HG02884 (cell line): Measurements from ENCODE around the gene DACT3.

Experiments
- ATAC-seq: cut with Tn5 transposase; IDR thresholded peaks from one replicate; pipeline ENCODE4 v1.9.1; 2021; ENCODE audit warnings: mild to moderate bottlenecking, moderate library complexity; ENCODE audit not compliant: unreplicated experiment

The DACT3 gene

DNA sequence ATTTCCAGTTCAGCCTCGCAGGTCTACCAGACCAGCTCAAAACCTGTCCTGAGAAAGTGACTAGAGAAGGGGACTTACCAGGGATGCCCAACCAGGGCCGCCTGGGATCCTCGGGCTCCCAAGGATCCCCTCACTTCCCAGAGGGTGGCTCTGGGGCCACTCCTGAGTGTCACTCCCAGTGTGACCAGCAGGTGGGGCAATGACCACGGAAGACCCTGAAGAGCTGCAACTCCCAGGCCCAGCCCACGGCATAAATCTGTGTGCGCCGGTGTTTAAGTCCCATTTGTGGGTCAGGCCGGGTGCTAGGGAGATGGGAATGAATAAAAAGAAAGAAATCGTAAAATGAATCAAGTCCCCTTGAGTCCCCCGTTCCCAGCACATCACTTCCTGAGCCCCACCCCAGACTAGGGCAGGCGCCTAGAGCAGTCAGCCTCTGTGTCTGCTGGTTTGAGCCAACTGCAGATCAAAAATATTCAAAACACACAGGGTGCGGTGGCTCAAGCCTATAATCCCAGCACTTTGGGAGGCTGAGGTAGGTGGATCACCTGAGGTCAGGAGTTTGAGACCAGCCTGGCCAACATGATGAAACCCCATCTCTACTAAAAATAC is 46.8 kb downstream of the DACT3 start:
- ATAC-seq, result no peak

DNA sequence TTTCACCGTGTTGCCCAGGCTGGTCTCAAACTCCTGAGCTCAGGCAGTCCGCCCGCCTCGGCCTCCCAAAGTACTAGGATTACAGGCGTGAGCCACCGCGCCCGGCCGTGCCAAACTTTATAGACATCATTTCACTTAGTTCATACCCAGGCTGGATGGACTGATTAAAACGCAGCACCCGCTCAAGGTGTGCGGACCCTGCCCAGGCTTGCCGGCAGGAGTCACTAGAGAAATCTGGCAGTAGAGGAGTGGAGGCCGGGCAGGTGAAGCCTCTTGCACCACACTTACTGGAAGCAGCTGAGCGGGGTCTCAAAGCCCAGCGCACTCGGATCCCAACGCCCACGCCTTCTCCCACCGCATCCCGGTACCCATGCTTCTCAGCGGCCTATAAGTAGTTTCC is 47.5 kb downstream of the DACT3 start:
- no peak for ATAC-seq

DNA sequence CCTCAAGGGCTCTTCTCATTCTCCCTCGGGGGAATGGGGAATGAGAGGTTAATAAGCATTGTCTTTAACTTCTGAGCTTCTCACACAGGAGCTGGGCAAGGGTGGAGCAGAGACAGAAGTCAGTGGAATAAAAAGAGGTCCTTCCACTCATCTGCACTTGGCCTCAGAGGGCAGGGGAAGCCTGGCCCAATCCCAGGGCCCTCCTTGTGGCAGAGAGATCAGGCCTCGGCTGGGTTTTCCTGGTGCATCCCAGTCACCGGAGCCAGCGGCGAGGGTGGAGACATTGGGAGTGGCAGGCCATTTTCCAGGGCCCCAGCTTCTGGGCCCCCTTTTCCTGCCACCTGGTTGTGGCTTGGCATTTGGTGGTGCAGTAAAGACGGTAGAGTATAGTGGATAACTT is 49.2 kb downstream of the DACT3 start:
- no peak for ATAC-seq

DNA sequence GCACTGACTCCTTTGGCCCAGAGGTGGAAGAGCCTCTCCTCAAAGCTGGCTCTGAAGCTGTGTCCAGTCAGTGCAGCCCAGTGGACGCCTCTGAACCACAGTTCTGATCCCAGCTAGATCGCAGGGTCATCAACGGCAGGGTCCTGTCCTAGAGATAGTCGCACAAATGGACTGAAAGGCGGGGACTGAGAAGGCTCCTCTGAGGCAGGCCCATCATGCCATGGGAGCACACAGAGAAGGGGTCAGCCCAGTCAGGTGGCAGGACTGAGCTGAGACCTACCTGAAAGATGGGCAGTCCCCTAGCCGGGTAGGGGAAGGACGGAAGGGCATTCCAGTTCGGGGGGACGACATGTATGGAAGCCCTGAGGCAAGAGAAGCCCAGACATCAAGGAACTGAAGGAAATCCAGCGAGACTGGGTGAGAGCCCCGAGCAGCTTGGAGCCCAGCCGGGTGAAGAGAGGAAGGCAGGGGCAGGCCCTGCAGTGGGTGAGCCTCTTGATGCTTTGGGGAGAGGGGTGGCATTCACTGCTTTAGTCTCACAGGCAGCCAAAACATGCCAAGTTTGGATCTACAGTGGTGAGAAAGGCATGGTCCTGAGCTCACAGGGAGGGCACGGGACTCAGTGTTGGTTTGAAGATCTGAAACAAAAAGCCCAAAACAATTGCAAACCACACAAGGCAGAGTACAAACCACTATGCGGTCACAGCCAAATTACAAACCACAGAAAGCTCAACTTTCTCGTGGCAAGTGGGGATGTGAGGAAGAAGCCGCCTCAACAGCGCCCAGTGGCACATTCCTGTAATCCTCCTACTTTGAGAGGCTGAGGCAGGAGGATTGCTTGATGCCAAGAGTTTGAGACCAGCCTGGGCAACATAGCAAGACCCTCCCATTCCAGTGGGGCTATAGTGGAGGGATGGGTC is 49.9 kb downstream of the DACT3 start:
- no peak for ATAC-seq

DNA sequence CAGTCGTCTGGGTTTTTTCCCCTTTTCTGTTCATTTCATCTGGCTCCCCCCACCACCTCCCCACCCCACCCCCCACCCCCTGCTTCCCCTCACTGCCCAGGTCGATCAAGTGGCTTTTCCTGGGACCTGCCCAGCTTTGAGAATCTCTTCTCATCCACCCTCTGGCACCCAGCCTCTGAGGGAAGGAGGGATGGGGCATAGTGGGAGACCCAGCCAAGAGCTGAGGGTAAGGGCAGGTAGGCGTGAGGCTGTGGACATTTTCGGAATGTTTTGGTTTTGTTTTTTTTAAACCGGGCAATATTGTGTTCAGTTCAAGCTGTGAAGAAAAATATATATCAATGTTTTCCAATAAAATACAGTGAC is 50.6 kb downstream of the DACT3 start:
- ATAC-seq, result no peak

DNA sequence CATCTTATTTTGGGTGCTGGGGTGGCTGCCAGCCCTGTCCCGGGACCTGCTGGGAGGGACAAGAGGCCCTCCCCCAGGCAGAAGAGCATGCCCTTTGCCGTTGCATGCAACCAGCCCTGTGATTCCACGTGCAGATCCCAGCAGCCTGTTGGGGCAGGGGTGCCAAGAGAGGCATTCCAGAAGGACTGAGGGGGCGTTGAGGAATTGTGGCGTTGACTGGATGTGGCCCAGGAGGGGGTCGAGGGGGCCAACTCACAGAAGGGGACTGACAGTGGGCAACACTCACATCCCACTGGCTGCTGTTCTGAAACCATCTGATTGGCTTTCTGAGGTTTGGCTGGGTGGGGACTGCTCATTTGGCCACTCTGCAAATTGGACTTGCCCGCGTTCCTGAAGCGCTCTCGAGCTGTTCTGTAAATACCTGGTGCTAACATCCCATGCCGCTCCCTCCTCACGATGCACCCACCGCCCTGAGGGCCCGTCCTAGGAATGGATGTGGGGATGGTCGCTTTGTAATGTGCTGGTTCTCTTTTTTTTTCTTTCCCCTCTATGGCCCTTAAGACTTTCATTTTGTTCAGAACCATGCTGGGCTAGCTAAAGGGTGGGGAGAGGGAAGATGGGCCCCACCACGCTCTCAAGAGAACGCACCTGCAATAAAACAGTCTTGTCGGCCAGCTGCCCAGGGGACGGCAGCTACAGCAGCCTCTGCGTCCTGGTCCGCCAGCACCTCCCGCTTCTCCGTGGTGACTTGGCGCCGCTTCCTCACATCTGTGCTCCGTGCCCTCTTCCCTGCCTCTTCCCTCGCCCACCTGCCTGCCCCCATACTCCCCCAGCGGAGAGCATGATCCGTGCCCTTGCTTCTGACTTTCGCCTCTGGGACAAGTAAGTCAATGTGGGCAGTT is 51.2 kb downstream of the DACT3 start:
- no peak for ATAC-seq

DNA sequence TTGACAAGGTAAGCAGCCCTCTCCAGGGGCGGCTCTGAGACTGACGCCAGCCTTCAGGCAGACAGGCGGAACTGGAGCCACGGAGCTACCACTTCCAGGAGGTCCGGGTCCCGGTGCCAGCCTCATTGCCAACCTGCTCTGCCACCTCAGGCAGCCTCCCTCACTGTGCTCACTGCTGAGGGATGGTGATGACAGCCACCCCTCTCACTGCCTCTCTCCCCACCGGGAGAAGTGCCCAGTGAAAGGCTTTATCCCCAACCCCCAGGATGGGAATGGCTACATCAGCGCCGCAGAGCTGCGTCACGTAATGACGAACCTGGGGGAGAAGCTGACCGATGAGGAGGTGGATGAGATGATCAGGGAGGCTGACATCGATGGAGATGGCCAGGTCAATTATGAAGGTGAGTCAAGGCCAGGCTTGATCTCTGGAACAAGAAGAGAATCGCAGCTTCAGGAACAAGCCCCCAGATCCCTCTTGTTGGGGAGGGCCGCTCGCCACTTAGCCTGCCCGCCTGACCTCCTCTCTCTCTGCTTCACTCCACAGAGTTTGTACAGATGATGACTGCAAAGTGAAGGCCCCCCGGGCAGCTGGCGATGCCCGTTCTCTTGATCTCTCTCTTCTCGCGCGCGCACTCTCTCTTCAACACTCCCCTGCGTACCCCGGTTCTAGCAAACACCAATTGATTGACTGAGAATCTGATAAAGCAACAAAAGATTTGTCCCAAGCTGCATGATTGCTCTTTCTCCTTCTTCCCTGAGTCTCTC is 52.2 kb downstream of the DACT3 start:
- no peak for ATAC-seq

DNA sequence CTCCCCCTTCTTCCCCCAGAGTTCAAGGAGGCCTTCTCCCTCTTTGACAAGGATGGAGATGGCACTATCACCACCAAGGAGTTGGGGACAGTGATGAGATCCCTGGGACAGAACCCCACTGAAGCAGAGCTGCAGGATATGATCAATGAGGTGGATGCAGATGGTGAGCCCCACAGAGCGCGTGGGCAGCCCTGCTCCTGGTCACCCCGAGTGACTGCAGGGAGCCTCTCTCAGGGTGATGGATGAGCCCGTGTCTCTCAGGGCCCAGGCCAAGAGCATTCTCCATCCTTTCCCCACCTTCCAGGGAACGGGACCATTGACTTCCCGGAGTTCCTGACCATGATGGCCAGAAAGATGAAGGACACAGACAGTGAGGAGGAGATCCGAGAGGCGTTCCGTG is 52.8 kb downstream of the DACT3 start:
- ATAC-seq, result no peak

DNA sequence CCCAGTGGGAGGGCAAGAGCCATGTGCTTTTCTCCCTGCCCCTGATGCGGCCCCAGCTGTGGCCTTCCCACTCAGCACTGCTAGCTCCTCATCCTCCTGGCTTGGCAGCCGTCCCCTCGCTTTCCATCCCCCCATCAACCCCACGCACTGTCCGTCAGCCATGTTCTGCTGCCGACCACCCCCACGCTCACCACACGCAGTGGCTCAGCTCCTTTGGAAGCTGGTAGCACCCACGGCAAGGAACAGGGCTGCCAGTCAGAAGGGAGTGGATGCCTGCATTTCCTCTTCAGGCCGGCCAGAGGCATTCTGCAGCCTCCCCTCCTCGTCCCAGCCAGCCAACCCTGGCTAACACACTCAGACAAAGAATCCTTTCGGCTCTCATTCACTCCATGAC is 53.5 kb downstream of the DACT3 start:
- no peak for ATAC-seq

DNA sequence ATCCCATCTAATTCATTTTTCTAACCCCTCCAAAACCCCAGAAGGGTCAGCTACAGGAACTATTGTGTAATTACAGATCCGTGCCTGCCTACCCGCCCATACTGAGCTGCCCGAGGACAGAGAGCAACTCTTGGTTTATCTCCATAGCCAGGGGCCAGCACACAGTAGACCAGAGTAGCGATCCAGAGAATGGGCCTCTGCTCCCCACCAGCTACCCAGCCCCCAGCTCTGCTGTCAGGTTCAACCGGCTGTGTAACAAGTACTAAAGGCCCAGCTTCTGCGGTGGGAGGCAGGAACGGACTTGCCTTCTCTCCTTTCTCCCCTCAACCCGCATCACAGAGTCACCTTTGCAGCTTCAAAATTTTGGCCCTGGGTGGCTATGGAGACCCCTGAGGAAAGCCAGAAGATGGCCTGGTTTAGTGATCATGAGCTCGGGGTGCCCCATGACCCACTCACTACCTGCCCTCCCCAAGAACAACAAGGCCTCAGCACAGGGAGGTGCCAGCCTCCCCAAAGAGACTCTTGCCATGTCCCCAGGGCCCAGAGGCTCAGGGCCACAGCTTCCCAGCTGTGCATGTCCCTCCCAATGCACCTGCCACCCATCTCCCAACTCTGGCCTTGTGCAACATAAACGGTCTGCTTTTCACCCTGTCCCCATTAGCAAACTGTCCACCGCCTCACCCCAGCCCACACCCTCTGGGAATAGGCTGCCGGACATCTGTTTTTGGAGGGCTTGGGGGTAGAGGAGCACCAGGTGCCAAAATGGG is 54.1 kb downstream of the DACT3 start:
- ATAC-seq, result no peak

DNA sequence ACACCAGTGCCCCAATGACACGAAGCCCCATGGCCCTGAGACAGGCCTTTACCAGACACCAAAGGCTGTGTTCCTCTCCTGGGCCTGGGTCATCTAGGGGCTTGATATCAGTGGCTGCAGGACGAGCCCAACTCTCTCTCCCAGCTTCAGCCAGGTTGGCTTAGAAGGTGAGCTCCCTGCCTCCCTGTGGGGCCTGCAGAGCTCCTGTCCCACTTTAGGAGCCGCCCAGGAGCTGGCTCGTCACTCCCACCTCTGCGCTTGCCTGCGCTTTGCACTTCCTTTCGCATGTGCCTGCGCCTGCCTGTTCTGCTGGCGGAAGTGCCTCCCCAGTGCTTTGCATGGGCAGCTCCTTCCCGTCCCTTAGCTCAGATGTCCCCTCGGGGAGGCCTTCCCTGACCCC is 55.0 kb downstream of the DACT3 start:
- no peak for ATAC-seq

DNA sequence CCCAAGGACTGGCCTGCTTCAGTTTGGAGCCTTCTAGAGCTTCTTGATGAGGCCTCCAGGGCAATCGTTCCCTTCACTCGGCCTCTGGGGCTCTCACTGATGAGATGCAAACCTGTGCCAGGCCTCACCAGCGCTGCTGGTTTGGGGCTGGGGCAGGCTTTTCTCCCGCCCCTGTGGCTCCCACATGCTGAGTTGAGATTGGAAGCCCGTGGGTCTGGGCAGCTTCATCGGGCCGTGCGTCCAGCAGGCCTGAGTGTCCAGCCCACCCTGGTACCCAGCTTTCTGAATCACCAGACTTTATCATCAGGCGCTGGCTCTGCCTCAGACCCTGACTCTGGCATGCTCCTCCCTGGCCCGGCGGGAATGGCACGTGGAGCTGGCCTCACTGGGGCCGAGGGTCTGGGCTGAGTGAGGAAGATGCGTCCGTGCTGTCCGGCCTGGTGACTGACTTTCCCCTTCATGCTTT is 55.6 kb downstream of the DACT3 start:
- no peak for ATAC-seq

DNA sequence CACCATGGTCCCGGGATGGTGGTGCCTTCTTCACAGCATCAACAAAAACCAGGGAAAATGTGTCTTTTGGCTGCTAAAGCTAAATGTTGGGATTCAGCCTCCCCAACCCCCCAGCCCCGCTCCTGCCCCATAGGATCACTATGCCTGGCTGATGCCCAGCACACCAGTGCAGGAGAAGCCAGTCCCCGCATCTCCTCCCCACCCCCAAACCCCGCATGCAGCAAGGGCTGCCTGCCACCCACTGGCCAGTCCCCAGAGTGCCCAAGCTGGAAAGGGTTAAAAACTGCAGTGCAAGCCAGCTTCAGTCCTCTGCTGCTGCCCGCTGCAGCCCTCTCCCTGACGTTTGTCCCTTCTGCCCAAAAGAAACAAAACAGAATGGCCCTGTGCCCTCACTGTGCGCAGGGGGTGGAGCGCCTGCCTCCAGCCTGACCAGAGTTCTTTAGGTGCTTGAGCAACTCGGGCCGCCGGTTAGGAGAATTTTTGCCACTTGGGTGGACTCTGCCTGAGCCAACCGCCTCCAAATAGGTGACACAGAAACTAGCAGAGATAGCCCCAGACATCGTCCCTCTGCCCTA is 56.1 kb downstream of the DACT3 start:
- ATAC-seq, result no peak

DNA sequence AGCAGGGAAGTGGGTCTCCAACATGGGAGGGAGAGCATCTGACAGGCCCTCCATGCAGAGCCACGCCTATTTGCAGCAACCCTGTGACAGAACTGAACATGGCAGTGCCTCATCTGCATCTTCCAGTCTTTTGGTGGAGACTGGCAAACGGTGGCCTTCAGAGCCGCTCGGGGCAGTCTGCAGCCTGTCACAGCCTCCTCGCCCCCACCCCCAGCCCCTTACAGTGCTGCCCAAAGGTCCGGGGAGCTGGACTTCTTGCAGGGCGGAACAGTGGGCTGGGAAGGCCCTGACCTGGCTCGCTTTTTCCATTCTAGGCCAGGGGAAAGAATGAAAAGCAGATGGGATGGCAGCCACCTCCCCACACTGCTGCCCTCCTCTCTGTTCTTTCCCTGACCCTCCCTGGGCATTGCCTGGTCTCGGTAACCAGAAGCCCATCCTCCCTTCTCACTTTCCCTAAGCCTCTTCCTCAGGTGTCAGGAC is 57.2 kb downstream of the DACT3 start:
- ATAC-seq, result no peak

DNA sequence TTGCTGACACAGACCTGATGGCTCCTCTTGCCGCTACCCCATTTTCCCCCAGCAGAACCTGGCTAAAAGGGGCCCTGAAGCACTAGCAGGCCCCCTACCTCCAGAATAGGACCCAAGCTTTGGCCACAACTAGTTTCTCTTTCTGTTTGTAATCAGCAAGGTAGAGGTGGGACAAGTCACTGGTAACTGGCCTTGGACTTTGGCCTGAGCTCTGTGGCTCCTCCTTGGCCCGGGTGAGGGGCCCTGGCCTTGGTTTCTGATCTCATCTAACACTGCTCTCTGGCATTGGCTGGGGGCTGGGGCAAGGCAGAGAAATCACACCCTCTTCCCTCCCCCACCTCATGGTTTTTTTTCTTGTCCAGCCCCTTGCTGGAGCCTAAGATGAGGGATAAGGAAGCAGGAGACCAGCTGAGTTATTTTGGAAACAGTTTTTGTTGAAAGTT is 57.8 kb downstream of the DACT3 start:
- ATAC-seq, result no peak

DNA sequence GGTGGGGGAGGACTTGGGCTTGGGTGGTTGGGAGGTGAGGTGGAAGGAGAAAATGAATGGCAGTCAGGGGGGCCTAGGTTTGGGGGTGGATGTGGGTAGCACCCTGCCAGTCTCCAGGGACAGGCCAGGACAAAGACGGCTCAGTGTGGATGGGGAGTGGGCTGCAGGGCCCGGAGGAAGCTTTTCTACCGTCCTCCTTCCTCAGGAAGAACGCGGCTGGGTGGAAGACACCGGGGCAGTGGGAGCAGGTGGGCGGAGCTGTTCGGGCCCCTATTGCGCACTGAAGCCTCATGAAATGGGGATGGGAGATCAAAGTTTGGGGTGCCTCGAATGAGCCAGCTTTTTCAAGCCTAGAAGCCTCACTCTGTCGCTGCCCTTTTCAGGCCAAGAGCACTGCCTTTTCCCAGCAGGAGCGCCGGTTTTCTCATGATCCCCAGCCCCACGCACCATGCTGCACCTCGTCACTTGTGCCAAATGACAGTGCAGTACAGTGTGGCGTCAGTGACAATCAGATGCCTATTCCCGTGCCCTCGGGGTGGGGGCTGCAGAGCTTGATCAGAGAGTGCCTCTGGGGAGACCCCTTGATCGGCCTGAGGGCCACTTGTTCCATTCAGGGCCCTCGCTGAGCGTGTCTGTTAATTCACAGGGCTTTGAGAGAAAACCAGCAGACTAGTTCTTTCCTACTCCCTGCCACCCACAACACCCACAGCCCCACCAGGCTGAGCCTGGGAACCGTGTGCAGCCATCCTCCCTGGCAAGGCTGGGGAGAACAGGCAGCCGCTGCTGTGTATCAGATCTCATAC is 58.4 kb downstream of the DACT3 start:
- ATAC-seq, result no peak

DNA sequence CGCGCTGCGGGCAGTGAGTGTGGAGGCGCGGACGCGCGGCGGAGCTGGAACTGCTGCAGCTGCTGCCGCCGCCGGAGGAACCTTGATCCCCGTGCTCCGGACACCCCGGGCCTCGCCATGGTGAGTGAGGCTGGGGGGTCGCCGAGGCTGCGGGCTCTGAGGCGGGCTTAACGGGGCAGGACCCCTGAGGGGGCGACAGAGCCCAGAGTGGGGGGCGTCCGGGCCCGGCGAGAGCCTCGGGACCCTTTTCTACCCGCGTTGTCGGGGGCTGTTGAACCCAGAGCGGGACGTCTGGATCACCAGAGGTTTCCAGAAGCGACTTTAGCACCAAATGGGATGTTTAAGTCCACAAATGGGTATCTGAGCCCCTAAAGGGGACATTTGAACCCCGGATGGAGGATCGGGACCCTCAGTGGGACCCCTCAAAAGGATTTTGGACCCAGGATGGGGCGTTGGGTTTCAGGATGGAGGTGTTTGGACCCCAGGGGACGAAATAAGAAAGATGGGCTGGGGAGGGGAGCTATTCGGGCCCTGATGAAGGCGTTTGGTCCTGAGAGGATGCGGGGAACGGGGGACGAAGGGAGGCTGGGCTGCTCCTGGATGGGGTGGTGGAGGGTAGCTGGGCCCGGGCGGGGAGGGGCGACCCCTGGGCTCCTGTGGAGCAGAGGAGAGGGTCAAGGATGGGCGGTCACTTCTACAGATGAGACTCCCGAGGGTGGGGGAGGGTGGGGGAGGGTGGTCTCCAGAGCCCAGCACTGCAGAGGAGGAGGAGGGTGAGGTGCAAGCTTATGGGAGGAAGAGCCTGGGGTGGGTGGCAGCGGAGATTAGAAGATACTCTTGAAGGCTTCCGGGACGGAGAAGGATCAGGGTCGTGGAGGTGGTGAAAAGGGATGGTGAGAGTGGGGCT is 59.4 kb downstream of the DACT3 start, which contains the start of gene CALM3:
Gene CALM3, plus strand, starts transcription at position 13 of the 907 bp plus-strand sequence. Its CDS starts 105 bp downstream, at position 118.
- ATAC-seq, result no peak
